ENCODE data around the gene TAOK2. TPM values are rescaled to one million over a fixed set of nuclear protein-coding genes. Genes with fewer than 3 reads are reported as not detected.

Gene TAOK2
- total RNA-seq, 1 donor from 2014 or later, result 75.4 TPM

GRCh38 chr16:30041841-30042240 is 68.2 kb downstream of the TAOK2 start:
- Histone ChIP-seq H3K27me3 (no peaks in the 10 kb centered on the region), H3K4me1 (no peaks in the 10 kb centered on the region), H3K27ac (no peak overlapping the region), H3K36me3 (no peaks in the 10 kb centered on the region), H3K4me3 (no peak overlapping the region), H3K9me3 (no peaks in the 10 kb centered on the region)
- no peak for DNase-seq
- intact Hi-C loops (cut with DNase I), result no loop called here
- ATAC-seq, result no peak
- peak; percentile 46 for TF ChIP-seq CTCF (IDR thresholded peaks at IDR 0.05)

Other genes starting within 250 kb of the TAOK2 start
- gene C16orf54, start 227.9 kb upstream of the TAOK2 start, total RNA-seq, result 7.3 TPM
- gene ZG16, start 195.6 kb upstream of the TAOK2 start, total RNA-seq, result not detected
- 19.8 TPM for gene KIF22, start 183.1 kb upstream of the TAOK2 start, total RNA-seq
- gene MAZ, start 167.3 kb upstream of the TAOK2 start, total RNA-seq, result 148 TPM
- gene PRRT2, start 161.7 kb upstream of the TAOK2 start, total RNA-seq, result 2.7 TPM
- gene PAGR1, start 157.7 kb upstream of the TAOK2 start, total RNA-seq, result 15.2 TPM
- gene MVP, start 153.4 kb upstream of the TAOK2 start, total RNA-seq, result 247 TPM
- 83.2 TPM for gene CDIPT, start 110.6 kb upstream of the TAOK2 start, total RNA-seq
- 11.9 TPM for gene SEZ6L2, start 74.3 kb upstream of the TAOK2 start, total RNA-seq
- gene ASPHD1, start 73.4 kb upstream of the TAOK2 start, total RNA-seq, result 4.4 TPM
- gene KCTD13, start 47.6 kb upstream of the TAOK2 start, total RNA-seq, result 23.5 TPM
- 133 TPM for gene TMEM219, start 11.8 kb upstream of the TAOK2 start, total RNA-seq
- gene HIRIP3, start 21.7 kb downstream of the TAOK2 start, total RNA-seq, result 20.3 TPM
- gene INO80E, start 22.4 kb downstream of the TAOK2 start, total RNA-seq, result 65.3 TPM
- gene DOC2A, start 37.2 kb downstream of the TAOK2 start, total RNA-seq, result 2.6 TPM
- gene C16orf92, start 49.3 kb downstream of the TAOK2 start, total RNA-seq, result not detected
- not detected for gene TLCD3B, start 57.4 kb downstream of the TAOK2 start, total RNA-seq
- 689 TPM for gene ALDOA, start 91.9 kb downstream of the TAOK2 start, total RNA-seq
- 74.2 TPM for gene PPP4C, start 102.1 kb downstream of the TAOK2 start, total RNA-seq
- 1.4 TPM for gene TBX6, start 118.1 kb downstream of the TAOK2 start, total RNA-seq
- 93.6 TPM for gene YPEL3, start 122.3 kb downstream of the TAOK2 start, total RNA-seq
- gene GDPD3, start 139.7 kb downstream of the TAOK2 start, total RNA-seq, result 11.5 TPM
- 93.7 TPM for gene MAPK3, start 149.4 kb downstream of the TAOK2 start, total RNA-seq
- 70.0 TPM for gene CORO1A, start 209.7 kb downstream of the TAOK2 start, total RNA-seq
- gene BOLA2B, start 219.8 kb downstream of the TAOK2 start, total RNA-seq, result 59.3 TPM
- 49.4 TPM for gene SLX1A, start 220.0 kb downstream of the TAOK2 start, total RNA-seq
- 10.6 TPM for gene SULT1A3, start 225.4 kb downstream of the TAOK2 start, total RNA-seq